ENCODE data around the gene FADD.
"Not testable (repeated sequence)": the region's sequence is repeated elsewhere in the genome, so short reads cannot be mapped to it uniquely, and the experiment has no call there.

FADD gene

DNA sequence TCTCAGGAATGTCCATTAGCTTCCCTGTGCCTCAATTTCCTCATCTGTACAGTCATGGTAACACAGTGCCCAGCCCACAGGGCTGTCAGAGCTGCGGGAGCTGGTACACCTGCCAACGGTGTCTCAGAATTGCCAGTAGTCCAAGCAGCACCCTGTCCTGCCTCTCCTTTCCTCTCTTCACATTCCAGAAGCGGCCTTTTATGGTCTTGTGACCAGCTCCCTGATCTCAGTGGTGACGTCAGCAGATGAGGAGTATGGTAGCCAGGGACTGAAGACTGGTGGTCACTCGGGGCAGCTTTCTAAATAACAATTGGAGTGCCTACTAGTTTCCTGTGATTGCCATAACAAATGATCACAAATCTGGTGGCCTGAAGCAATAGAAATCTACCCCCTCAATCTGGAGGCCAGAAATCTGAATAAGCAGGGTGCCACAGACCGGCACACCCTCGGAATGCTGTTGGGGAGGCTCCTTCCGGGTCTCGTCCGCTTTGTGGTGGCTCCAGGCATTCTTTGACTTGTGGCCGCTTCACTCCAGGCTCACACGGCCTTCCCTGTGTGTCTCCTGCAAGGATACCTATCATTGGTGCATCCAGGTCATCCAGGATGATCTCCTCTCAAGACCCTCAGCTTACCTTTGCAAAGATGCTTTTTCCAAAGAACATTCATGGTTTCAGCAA is 2.1 kb downstream of the FADD start:
- DNase-seq (ENCODE audit: low spot score): no peak

DNA sequence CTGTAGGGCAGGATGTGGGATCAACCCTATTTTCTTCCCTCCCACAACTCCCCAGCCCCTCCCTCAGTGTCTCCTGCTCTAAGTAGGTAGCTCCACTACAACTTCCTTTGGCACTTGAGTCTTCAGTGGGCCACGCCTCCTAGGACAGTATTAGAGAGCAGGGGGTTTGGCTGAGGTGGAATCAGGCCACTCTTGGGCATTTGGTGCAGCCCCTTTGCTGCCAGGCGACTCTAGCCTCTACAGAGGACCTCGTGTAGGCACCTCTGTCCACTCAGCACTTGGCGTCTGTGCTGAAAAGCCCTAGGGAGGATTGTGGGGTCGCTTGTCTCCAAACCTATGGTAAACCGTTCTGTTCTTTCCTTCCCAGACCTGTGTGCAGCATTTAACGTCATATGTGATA is 2.7 kb downstream of the FADD start:
- no peak for DNase-seq (ENCODE audit: low spot score)

DNA sequence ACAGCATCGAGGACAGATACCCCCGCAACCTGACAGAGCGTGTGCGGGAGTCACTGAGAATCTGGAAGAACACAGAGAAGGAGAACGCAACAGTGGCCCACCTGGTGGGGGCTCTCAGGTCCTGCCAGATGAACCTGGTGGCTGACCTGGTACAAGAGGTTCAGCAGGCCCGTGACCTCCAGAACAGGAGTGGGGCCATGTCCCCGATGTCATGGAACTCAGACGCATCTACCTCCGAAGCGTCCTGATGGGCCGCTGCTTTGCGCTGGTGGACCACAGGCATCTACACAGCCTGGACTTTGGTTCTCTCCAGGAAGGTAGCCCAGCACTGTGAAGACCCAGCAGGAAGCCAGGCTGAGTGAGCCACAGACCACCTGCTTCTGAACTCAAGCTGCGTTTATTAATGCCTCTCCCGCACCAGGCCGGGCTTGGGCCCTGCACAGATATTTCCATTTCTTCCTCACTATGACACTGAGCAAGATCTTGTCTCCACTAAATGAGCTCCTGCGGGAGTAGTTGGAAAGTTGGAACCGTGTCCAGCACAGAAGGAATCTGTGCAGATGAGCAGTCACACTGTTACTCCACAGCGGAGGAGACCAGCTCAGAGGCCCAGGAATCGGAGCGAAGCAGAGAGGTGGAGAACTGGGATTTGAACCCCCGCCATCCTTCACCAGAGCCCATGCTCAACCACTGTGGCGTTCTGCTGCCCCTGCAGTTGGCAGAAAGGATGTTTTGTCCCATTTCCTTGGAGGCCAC is 3.3 kb downstream of the FADD start:
- DNase-seq (ENCODE audit: low spot score): no peak

DNA sequence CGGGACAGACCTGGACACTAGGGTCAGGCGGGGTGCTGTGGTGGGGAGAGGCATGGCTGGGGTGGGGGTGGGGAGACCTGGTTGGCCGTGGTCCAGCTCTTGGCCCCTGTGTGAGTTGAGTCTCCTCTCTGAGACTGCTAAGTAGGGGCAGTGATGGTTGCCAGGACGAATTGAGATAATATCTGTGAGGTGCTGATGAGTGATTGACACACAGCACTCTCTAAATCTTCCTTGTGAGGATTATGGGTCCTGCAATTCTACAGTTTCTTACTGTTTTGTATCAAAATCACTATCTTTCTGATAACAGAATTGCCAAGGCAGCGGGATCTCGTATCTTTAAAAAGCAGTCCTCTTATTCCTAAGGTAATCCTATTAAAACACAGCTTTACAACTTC is 3.9 kb downstream of the FADD start:
- no peak for DNase-seq (ENCODE audit: low spot score)

DNA sequence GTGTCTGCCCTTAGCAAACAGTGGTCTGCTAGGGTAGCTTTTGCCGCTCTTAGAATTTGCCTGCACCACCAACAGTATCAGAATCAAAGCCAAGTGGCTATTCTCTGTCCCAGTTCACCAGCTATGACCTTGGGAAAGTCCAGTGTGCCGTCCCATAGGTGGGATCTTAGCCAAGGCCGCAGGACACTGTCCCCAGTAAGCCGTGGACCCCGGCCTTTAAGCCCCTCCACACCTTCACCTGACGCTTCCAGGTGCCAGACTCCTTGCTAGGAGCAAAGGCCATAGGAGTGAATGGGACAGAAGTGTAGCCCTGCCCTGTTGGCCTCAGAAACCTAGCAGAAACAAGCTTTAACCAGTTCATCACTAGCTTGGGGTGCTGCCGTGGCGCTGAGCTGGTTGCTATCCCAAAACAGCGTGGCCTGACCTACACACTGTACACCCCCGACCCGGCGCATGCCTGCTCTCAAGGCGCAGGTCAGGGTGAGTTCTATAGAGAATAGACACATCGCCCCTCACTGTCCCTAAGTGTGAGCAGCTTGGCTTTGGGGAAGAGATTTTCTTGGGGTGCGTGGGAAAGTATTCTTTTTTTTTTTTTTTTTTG is 4.5 kb downstream of the FADD start:
- DNase-seq (ENCODE audit: low spot score): no peak

DNA sequence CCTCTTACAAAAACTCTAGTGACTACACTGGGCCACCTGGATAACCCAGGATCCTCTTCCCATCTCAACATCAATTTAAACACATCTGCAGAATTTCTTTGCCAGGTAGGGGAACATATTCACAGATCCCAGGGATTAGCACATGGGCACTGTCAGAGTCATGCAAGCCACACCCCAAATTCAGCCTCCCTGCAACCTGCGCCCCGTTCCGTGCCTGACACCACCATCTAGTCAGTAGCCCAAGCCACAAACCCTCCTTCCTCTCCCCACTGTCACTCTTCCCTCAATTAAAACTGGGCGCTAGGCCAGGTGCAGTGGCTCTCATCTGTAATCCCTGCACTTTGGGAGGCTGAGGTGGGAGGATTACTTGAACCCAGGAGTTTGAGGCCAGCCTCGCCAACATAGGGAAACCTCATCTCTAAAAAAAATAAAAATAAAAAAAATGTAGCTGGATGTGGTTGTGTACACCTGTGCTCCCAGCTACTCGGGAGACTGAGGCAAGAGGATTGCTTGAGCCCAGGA is 6.4 kb downstream of the FADD start:
- DNase-seq (ENCODE audit: low spot score): no peak

DNA sequence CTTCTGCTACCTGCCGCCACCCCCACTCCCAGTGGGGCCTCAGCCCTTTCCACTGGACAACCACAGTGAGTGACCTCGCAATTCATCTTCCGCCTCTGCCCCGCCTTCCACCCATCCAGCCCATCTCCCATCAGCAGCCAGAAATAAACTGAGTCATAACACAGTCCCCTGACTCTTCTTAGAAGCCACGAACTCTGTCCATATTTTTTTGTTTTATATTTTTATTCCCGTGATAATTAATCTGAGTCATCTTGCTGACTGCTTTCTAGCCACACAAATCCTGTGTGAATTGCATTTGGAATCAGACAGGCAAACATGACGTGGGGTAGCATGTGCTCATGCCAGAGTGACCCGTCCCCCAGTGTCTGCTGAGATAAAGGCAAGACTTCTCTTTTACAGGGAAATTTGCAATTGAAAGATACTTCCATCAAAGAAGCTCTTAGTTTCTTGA is 7.0 kb downstream of the FADD start:
- DNase-seq (ENCODE audit: low spot score): no peak

DNA sequence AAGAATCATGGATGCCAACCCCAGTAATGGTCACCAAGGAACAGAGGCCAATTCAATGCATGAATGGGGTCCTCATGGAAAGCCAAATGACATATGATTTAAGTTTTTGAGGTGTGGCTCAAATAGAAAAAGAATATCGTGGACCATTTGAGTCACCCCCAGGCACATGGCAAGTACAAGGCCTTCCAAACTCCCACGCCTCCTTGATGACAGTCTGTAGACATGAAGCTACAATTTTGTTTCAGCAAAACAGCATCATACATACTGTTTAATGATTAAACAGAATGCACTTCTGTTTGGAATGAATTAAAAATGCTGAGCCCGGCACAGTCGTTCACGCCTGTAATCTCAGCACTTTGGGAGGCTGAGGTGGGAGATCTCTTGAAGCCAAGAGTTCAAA is 7.4 kb downstream of the FADD start:
- no peak for DNase-seq (ENCODE audit: low spot score)

DNA sequence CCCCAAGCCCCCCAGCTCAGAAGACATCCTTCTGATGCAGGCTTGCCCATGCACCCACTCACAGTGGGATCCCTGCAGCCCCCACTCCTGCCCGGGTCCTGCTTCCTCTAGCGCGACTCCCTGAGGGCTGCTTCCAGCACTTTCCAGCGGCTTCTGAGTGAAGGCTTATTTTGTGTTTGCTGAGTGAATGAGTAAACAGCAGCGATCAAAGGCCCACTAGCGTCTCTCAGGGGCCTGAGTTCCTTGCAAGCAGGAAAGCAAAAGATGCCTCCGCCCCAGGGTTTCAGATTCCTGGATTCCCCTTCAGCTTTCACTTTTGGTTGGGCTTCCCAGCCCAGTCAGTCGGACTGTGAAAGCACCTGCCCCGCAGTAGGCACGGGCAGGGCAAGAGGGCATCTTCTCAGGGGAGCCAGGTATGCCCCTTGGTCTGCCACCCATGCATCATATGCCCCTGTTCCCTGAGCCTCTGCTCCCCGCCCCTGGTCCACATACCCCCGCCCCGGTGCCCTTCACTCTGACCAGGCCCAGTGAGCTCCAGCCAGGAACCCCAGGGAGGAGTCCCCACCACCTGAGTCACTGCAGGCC is 9.2 kb downstream of the FADD start:
- no peak for DNase-seq (ENCODE audit: low spot score)

DNA sequence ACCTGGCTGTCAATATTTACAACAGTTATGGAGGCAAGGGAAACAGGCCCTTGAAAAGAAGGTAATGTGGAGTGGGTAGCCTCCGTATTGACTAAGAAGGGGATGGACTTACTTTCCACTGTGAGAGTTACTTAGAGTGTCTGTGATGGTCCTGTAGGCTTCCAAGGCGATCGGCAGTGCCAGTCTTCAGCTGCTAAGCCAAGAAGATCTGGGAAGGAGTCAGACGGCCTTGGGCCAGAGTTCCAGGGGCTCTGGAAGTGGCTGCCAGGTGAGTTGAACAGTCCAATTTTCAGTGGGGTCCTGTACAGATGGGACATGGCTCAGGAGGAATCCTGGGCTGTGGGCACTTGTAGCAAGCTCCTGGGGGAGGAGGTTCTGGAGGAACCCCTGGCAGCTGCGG is 14.3 kb downstream of the FADD start:
- not testable (repeated sequence) for DNase-seq (ENCODE audit: low spot score)

DNA sequence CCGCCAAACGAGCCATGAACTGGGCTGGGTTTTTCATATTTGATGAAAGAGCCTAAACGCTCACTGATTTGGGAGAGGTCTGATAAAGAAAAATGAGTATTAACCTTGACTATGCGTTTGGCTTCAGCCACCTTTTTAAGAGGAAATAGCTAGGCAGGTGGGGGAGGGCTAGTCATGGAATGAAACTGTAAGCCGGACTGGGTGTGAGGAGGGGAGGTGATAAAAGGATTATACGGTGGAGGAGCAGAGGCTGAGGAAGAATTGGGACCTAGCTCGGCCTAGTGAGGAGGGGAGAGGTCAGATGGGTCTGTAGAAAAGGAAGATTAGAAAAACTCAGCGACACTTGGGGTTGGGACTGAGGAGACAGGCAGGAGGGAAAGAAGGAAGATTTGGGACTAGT is 15.0 kb downstream of the FADD start:
- DNase-seq (ENCODE audit: low spot score): not testable (repeated sequence)

DNA sequence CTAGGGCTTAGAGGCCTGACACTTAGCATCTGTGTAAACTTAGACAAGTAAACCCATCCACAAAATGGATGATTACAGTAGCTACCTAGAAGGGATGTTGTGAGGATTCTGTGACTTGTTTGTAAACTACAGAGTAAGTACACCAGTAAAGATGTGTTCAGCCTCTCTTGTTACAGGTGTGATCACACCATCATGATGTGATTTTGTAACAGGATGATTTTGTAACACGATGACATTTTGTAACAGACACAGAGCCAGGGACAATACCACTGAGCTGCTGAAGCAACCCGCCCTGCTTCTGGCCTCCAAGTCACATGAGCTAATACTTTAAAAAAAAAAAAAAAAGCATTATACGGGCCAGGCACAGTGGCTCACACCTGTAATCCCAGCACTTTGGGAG is 17.0 kb downstream of the FADD start:
- no peak for DNase-seq (ENCODE audit: low spot score)

DNA sequence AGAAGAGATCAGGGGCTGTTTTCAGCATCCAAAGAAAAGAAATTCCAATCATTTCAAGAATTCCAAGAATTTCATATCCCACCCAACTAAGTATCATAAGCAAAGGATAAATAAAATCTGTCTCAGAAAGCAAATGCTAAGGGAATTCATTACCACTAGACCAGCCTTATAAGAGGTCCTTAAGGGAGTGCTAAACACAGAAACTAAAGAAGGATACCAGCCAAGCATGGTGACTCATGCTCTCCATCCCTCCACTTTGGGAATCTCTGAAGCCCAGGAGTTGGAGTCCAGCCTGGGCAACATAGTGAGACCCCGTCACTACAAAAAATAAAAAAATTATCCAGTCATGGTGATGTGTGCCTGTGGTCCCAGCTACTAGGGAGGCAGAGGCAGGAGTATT is 17.8 kb downstream of the FADD start:
- no peak for DNase-seq (ENCODE audit: low spot score)

DNA sequence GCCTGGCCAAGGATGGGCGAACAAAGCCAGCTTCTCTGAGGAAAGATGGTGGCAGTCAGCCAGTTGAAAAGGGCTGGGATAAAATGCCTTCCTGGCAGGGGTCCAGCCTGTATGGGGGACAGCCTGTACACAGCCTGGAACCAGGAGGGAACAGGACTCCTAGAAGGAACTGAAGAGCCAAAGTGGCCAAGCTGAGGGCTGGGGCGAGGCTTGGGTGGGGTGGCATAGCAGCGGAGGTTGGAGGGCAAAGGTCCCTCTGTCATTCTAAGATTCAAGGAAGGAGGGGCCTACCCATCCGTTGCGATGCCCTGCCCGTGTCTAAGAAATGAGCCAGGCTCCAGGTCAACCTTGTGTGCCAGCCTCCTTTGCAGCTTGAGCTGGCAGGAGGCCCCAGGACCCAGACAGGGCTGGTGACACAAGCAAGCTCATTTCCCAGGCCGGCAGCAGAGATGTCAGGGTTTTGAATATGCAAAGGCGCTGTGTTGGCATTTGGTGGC is 22.6 kb downstream of the FADD start:
- DNase-seq (ENCODE audit: low spot score): no peak

DNA sequence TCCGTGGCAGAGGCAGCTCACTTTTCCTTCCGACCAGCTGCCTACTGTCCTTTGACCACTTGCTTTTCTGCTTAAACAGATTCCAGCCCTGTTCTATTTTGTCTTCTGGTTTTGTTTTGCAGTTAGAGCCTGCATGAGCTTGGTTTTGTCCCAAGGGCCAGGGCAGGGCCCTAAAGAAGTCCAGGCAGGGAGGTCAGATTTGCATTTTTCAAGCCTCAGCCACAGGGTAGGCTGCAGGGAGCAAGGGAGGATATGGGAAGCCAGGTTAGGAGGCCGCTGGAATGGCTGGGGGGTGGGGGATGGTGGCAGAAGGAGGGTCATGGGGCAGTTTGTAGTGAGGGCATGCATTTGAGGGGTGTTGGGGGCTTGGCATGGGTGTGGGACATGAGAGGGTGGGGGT is 23.1 kb downstream of the FADD start:
- DNase-seq (ENCODE audit: low spot score): no peak

DNA sequence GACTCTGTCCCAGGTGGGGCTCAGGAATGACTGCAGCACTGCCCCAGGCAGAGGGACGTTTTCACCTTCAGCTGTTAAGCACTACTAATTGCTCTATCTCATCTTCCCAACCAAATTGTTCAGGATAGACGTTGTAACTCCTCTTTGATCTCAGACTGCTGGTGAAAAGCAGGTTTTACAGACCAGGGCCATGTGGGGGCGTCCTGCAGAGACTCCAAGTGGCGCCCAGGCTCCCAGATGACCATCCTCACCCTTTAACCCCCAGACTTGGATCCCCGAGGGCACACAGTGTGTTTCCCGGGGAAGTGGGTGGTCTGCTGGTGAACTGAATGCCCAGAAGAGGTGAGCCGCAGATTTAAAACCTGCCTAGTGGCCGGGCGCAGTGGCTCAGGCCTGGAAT is 23.9 kb downstream of the FADD start:
- DNase-seq (ENCODE audit: low spot score): no peak

DNA sequence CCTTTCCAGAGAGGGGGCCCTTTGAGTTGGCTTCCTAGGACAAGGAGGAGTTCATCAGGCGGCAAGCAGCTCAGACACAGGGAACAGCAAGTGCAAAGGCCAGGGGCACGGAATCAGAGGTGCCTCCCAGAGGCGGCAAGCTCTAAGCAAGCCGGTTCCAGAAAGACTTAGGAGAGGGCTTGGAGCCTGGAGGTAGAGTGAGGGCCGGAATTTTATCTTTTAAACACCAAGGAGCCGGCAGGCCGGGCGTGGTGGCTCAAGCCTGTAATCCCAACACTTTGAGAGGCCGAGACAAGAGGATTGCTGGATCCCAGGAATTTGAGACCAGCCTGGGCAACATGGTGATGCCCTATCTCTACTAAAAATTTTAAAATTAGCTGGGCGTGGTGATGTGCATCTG is 26.6 kb downstream of the FADD start:
- DNase-seq (ENCODE audit: low spot score): no peak

DNA sequence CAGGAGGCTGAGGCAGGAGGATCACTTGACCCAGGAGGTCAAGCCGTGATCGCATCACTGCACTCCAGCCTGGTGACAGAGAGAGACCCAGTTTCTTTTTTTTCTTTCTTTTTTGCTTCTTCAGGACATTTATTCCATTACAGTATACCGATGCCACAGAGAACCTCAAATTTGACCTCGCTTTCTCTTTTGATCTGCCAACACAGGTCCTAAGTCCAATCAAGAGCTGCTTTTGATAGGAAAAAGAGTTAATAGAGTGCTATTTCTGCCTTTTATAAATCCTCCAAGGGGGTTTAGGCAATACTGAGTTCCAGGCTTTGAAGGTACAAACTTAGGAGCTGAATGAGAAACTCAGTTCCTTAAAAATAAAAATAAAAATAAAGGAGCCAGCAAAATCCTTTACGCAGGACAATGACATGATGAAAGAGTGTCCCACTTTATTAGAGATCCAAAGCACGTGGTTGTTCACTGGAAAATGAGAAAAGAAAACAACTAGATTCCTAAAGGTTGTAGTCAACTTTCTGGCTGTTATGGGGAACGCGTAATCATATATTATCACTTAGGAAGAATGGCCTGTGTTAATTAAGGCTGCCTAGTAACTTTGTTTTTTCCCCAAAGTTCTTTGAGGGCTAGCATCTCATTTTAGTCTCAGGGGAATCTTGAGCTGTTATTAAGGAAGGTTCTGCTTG is 27.2 kb downstream of the FADD start:
- no peak for DNase-seq (ENCODE audit: low spot score)

DNA sequence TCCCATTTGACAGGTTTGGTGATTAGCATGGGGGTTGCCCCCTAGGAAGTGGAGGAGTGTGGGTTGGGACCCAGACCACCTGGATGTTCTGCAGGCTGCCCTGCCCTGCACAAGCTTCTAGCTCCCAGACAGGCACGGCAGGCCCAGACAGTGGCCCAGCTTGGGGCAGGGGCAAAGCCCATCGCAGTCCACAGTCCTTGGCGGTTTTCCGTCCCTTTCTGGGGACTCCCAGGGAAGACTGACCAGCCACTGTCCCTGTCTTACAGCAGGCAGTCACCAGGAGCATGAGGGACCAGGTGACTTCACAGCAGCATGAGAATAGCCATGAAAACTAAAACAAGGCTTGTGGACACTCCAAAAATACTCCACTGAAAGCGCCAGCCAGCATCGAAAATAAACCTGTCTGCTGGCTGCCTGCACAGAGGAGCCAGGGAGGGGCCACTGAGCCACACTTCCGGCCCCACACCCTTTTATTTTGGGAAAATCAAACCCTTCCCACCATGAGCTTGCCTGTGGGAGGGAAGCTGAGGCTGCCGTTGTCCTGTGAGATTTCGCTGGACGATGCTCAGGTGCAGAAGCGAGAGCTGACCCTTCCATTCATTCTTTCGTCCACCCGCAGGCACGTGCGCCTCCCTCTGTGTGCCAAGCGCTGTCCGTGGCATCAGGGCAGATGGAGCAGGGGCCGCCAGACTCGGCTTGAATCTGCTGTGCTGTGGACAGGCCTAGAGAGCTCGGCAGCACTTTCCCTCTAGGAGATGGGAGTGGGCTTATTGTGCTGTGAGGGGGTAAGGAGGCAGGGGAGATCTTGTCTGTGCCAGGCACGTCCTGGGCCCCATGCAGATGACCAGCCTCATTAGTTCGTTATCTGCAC is 28.0 kb downstream of the FADD start:
- DNase-seq (ENCODE audit: low spot score): no peak

DNA sequence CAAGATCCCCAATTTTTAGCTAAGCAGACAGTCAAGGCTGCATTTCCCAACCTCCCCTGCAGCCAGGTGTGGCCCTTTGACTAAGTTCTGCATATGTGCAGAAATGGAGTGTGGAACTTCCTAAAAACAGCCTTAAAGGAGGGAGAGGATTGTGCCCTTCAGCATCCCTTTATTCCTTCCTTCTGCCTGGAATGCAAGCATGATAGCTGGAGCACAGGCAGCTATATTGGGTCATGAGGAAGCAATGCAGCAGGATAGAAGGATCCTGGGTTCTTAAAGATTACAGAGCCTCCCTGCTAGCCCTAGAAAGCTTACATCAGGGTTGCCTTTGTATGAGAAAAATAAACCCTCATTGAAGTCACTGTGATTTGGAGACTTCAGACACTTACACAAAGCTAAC is 29.9 kb downstream of the FADD start:
- no peak for DNase-seq (ENCODE audit: low spot score)

DNA sequence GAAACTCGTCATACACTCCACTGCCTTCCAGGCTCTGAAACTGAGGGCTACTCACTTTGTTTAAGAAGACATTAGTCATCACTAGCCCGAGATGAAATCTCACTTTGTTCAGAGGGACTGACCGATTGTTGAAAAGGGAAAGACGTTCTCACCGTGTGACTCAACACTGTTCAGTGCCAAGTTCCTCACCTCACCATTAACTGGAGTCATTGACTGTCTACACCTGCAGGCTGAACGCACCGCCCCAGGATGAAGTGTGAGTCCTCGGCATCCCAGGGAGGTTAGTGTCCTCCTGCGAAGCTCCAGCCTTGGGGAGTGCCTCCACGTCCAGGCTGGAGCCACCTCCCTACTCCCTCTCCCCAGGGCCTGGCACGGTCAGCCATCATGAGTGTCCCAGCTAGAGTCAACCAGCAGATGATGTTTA is 30.4 kb downstream of the FADD start:
- DNase-seq (ENCODE audit: low spot score): no peak

All from germinal center (tissue), 1 donor.